ENCODE data around the gene PTCH1. TPM values are rescaled to one million over a fixed set of nuclear protein-coding genes. Genes with fewer than 3 reads are reported as not detected.

Gene PTCH1
- total and polyA plus RNA-seq, 4 donors = 1.2 to 5.0 (median 2.1) TPM

DNA sequence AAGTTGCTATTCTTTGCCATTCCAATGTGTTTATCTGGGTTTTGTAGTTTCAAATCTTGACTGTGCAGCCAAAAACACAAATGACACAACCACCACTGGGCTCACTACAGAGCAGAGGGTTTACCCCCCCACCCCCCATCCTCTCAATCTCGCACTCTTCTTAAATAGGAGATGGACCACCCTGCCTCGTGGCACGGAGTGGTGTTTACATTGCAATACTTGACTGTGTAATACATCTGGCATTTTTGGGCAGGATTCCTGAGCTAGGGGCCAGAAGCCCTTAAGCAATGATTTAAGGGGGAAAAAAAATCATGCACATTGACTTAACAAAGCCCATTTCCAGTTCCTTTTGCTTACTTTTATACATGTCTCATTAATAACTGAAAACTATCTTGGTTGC is 19.0 kb downstream of the PTCH1 start (continued):
- TF ChIP-seq, protein P1, sequence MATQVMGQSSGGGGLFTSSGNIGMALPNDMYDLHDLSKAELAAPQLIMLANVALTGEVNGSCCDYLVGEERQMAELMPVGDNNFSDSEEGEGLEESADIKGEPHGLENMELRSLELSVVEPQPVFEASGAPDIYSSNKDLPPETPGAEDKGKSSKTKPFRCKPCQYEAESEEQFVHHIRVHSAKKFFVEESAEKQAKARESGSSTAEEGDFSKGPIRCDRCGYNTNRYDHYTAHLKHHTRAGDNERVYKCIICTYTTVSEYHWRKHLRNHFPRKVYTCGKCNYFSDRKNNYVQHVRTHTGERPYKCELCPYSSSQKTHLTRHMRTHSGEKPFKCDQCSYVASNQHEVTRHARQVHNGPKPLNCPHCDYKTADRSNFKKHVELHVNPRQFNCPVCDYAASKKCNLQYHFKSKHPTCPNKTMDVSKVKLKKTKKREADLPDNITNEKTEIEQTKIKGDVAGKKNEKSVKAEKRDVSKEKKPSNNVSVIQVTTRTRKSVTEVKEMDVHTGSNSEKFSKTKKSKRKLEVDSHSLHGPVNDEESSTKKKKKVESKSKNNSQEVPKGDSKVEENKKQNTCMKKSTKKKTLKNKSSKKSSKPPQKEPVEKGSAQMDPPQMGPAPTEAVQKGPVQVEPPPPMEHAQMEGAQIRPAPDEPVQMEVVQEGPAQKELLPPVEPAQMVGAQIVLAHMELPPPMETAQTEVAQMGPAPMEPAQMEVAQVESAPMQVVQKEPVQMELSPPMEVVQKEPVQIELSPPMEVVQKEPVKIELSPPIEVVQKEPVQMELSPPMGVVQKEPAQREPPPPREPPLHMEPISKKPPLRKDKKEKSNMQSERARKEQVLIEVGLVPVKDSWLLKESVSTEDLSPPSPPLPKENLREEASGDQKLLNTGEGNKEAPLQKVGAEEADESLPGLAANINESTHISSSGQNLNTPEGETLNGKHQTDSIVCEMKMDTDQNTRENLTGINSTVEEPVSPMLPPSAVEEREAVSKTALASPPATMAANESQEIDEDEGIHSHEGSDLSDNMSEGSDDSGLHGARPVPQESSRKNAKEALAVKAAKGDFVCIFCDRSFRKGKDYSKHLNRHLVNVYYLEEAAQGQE (IDR thresholded peaks at IDR 0.05) = no peak
- TF ChIP-seq RAD21 (IDR thresholded peaks at IDR 0.05) = no peak
- TF ChIP-seq FOXA2 (IDR thresholded peaks at IDR 0.05) = no peak
- TF ChIP-seq, protein P2, sequence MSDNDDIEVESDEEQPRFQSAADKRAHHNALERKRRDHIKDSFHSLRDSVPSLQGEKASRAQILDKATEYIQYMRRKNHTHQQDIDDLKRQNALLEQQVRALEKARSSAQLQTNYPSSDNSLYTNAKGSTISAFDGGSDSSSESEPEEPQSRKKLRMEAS (IDR thresholded peaks at IDR 0.05) = no peak

DNA sequence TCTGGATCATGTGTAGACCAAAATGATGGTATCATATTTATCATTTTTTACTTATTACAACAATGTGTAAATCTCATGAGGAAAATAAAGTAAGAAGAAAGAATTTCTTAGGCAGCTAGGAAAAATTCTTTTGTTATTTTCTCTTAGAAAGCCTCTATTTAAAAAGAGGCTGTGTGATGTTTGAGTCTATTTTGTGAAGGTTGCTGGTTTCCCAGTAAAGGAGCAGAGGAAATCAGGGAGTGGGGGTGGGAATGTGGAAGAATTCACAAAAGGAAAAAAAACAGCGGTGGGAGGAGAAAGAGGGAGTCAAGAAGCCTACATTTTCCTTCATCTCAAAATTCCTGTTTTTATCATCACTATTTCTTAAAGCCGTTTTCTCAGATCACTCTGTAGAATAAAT is 20.1 kb downstream of the PTCH1 start:
- Histone ChIP-seq H3K9me3 (ENCODE audit: control insufficient read depth in 4 of 4, low read length in 3 of 4) (no peaks in the 10 kb centered on the region), H3K27me3 (ENCODE audit: control insufficient read depth in 4 of 4, insufficient read depth in 4 of 4, low read length in 3 of 4) (no peaks in the 10 kb centered on the region), H3K9ac (ENCODE audit: low read depth in 1 of 2, low read length in 2 of 2) (no peak overlapping the region), H3K36me3 (ENCODE audit: control insufficient read depth in 4 of 4, insufficient read depth in 3 of 4, low read depth in 1 of 4, low read length in 3 of 4) (no peaks in the 10 kb centered on the region), H3K4me1 (ENCODE audit: control insufficient read depth in 4 of 4, insufficient read depth in 4 of 4, low read length in 3 of 4) (no peaks in the 10 kb centered on the region), H3K4me3 (ENCODE audit: low read depth in 1 of 3, low read length in 3 of 3) (no peak overlapping the region), H3K27ac (ENCODE audit: low read depth in 1 of 2, low read length in 2 of 2) (no peak overlapping the region)
- 82% methylated on average over 2 of the region's 2 CpGs for WGBS
- no peak for DNase-seq (ENCODE audit: low spot score)
- TF ChIP-seq HNF4G (IDR thresholded peaks at IDR 0.05) = no peak
- no peak for TF ChIP-seq JUND (IDR thresholded peaks at IDR 0.05)
- no peak for TF ChIP-seq RAD21 (IDR thresholded peaks at IDR 0.05)
- TF ChIP-seq, protein P3, sequence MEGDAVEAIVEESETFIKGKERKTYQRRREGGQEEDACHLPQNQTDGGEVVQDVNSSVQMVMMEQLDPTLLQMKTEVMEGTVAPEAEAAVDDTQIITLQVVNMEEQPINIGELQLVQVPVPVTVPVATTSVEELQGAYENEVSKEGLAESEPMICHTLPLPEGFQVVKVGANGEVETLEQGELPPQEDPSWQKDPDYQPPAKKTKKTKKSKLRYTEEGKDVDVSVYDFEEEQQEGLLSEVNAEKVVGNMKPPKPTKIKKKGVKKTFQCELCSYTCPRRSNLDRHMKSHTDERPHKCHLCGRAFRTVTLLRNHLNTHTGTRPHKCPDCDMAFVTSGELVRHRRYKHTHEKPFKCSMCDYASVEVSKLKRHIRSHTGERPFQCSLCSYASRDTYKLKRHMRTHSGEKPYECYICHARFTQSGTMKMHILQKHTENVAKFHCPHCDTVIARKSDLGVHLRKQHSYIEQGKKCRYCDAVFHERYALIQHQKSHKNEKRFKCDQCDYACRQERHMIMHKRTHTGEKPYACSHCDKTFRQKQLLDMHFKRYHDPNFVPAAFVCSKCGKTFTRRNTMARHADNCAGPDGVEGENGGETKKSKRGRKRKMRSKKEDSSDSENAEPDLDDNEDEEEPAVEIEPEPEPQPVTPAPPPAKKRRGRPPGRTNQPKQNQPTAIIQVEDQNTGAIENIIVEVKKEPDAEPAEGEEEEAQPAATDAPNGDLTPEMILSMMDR (IDR thresholded peaks at IDR 0.05; ENCODE audit: low read depth, low read length, missing input control) = no peak
- TF ChIP-seq YY1 (IDR thresholded peaks at IDR 0.05) = no peak
- no peak for TF ChIP-seq RXRA (IDR thresholded peaks at IDR 0.05)
- no peak for TF ChIP-seq HNF4A (conservative IDR thresholded peaks at IDR 0.05)
- no peak for TF ChIP-seq SP1 (IDR thresholded peaks at IDR 0.05)

DNA sequence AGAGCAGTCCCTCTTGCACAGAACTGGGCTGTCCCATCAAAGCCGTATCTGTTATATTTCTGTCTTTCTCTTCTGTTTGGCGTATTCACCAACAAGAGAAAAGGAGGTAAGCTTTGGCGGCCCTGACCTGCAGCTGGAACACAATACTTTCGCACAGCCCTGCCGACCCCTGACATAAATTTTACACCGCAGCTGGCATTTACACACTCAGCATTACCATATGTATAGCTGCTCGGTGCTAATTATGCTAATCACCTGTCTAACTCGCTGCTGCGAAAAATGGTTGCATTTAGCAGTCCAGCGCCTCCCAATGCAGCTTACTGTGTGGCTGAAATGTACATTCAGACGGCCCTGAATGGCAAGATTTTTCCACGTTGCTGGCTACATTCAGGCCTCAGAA is 20.8 kb downstream of the PTCH1 start:
- WGBS = 89% methylated on average over 12 of the region's 12 CpGs
- TF ChIP-seq, protein P2 (IDR thresholded peaks at IDR 0.05) = no peak
- TF ChIP-seq FOXA2 (IDR thresholded peaks at IDR 0.05) = no peak
- TF ChIP-seq, protein P4, sequence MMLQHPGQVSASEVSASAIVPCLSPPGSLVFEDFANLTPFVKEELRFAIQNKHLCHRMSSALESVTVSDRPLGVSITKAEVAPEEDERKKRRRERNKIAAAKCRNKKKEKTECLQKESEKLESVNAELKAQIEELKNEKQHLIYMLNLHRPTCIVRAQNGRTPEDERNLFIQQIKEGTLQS (IDR thresholded peaks at IDR 0.05) = no peak
- no peak for TF ChIP-seq GABPA (IDR thresholded peaks at IDR 0.05 in 1 of 2, conservative IDR thresholded peaks at IDR 0.05 in 1 of 2)
- TF ChIP-seq, protein P1 (IDR thresholded peaks at IDR 0.05) = no peak
- TF ChIP-seq TAF1 (conservative IDR thresholded peaks at IDR 0.05) = no peak
- TF ChIP-seq JUND (IDR thresholded peaks at IDR 0.05) = no peak
- TF ChIP-seq FOXA1 (IDR thresholded peaks at IDR 0.05) = no peak
- TF ChIP-seq EGR1 (IDR thresholded peaks at IDR 0.05; ENCODE audit: low read depth in 2 of 2) = no peak
- no peak for TF ChIP-seq YY1 (IDR thresholded peaks at IDR 0.05)
- TF ChIP-seq RXRA (IDR thresholded peaks at IDR 0.05) = no peak
- TF ChIP-seq HNF4A (conservative IDR thresholded peaks at IDR 0.05) = no peak
- no peak for TF ChIP-seq SP1 (IDR thresholded peaks at IDR 0.05)
- no peak for TF ChIP-seq RAD21 (IDR thresholded peaks at IDR 0.05)
- TF ChIP-seq, protein P3 (IDR thresholded peaks at IDR 0.05; ENCODE audit: low read depth, low read length, missing input control) = no peak

More for the DNA sequence above, 20.8 kb downstream of the PTCH1 start:
- no peak overlapping the region for H3K27ac ChIP-seq (ENCODE audit: low read depth in 1 of 2, low read length in 2 of 2)
- H3K9me3 ChIP-seq (ENCODE audit: control insufficient read depth in 4 of 4, low read length in 3 of 4) = no peaks in the 10 kb centered on the region
- H3K27me3 ChIP-seq (ENCODE audit: control insufficient read depth in 4 of 4, insufficient read depth in 4 of 4, low read length in 3 of 4) = no peaks in the 10 kb centered on the region
- H3K9ac ChIP-seq (ENCODE audit: low read depth in 1 of 2, low read length in 2 of 2) = no peak overlapping the region
- no peak overlapping the region for H3K4me3 ChIP-seq (ENCODE audit: low read depth in 1 of 3, low read length in 3 of 3)
- no peaks in the 10 kb centered on the region for H3K4me1 ChIP-seq (ENCODE audit: control insufficient read depth in 4 of 4, insufficient read depth in 4 of 4, low read length in 3 of 4)
- no peak for DNase-seq (ENCODE audit: low spot score)
- no peaks in the 10 kb centered on the region for H3K36me3 ChIP-seq (ENCODE audit: control insufficient read depth in 4 of 4, insufficient read depth in 3 of 4, low read depth in 1 of 4, low read length in 3 of 4)
